Fibroblast of the conjunctiva (primary cell): Measurements from ENCODE around the gene NAA10.

ENCODE experiments used
- DNase-seq: peaks from one replicate; pipeline ENCODE4 v3.0.0-alpha.2; 2010; ENCODE audit warnings: low read depth

NAA10 gene

GRCh38 chrX:153966841-153967535, 32.2 kb upstream of the NAA10 start:
- DNase-seq, result no peak

DNA sequence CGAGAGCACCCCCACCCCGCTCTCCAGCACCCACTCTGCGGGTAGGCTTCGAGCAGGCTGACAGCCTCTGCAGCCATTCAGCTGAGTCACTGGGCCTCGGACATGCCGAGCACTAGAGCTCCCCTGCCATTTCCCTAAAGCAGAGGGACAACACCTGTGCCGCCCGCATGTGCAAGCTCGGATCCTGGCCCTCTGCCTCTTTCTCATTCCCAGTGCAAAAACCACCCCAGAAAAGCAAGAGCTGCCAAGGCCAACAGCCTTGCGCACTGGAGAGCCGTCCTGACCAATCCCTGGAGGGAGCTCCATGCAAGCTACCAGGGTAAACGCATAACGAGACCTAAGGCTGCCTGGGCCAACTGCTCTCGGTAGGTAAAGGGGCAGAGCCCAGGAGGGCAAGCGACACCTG, 31.4 kb upstream of the NAA10 start:
- no peak for DNase-seq

DNA sequence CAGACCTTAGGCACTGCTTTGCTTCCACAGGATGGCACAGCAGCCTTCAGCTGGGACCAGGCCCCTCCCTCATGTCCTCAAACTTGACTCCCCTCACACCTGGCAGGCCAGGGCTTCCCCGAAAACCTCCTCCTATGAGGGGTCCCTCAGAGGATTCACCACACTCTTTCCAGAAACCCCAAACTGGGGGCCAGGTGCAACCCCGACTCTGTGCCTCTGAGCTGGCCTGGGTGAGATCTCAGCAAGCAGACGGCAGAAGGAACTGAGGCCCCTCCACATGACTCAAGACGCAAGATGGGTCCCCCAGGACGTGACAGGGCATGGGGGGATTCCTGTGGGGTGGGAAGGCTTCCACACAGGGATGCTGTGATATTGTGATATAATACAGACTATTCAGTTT, 30.6 kb upstream of the NAA10 start:
- no peak for DNase-seq

DNA sequence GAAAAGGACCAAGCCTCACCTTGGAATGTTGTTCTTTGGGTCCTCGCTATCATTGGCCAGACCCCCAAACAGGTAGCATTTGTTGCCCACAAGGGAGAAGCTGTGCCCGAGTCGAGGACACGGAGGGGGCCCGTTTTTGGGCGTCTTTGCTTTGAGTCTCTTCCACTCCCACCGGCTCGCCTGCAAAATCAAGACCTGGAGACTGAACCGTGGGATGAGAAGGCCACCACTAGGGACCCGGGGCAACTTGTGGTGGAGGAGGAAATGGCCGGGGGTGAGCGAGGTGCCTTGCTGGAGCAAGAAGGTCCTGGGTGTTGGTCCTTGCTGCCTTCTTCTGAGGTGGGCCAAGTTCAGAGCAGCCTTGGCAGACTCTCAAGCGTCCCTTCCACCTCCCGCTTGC, 29.3 kb upstream of the NAA10 start:
- DNase-seq, result no peak

DNA sequence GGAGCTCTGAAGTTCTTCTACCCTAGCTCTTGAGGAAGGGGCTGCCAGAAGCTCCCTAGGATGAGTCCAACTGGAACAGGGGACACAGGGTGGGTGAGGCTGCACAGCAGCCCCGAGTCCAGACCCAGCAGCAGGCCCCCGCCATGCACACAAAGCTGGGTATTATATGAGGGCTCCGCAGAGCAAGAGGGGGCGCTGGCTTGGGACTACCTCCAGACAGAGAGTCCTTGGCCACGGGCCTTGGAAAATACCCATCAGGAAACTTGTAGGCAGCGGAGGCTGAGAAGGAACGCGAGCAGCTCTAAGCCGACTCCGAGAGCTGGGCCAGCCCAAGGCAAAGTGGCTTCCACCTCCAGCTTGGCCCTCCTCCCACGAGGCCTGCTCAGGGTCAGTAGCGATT, 28.7 kb upstream of the NAA10 start:
- no peak for DNase-seq

DNA sequence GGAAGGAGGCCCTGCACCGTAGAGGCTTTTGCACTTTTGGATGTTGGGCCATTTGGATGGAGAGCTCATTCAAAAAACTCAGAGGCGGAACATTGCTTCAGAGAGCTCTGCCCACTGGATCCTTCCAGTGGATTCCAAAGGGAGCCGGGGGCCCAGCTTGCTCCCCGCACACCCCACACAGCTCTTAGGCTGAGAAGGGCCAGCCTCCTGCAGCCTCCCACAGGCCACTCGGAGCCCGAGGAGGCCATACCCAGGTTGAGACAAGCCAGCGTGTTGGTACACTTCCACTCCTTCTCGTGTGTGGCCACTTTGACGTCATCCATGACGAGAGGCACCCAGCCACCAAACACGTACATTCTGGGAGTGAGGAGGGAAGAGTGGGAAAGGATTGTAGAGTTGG, 26.5 kb upstream of the NAA10 start:
- DNase-seq, result no peak

GRCh38 chrX:153960786-153961185, 25.9 kb upstream of the NAA10 start:
- DNase-seq, result no peak

- no peak for DNase-seq
Observed at GRCh38 chrX:153960077-153960476, 25.2 kb upstream of the NAA10 start.

GRCh38 chrX:153959649-153960048, 24.8 kb upstream of the NAA10 start:
- no peak for DNase-seq

GRCh38 chrX:153958605-153959004, 23.8 kb upstream of the NAA10 start:
- DNase-seq, result no peak

DNA sequence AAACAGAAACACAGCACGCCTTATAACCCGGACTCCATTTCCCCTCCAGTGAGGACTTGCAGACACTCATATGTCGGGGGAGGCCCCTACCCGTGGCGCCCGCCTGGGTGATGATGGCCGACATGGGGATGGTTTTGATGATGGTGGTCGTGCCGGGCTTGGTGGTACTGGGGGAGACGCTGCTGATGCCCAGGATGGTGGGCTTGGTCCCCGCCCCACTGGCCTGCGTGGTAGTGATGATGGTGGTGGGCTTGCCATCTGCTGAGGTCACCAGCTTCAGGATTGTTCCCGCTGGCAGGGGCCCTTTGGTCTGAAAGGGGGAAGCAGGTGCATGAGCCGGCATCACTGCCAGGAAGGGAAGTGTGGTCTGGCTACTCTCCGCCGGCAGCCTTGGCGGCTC, 22.4 kb upstream of the NAA10 start:
- no peak for DNase-seq

DNA sequence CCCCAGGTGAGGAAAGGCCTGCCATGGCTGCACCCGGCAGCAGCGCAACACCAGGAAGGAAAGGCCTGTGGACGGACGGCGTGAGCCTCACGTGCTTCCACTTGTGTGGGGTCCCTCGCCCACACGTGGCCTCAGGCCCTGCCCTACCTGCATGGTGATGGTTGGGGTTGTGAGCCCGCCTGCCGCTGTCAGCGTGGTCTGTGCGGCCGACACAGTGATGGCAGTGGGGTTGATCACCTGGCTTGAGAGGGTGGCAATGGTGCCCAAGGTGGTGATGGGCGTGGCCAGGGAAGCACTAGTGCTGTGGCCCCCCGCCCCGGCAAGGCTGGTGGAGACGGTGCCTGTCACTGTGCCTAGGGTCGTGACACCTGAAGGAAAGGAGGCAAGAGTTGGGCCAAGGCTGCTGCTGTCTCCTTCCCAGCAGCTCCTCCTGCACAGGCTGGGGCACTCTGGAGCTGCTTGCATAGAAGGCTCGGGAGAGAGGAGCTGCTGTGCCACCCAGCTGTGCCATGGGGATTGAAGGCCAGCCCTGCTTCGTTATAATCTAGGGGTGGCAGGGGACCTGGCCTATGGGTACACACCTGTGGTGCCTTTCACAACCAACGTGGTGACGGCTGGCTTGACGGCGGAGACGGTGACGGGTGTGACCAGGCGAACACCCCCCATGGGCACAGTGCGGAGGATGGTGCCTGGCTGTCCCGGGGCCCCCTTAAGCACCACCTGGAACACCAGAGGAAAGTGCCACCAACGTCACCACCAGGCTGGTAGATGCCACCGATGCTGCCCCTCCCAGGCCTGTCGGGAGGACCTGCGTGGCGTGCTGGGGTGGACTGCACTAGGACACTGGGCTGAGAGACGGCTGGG, 21.4 kb upstream of the NAA10 start:
- DNase-seq, result no peak

DNA sequence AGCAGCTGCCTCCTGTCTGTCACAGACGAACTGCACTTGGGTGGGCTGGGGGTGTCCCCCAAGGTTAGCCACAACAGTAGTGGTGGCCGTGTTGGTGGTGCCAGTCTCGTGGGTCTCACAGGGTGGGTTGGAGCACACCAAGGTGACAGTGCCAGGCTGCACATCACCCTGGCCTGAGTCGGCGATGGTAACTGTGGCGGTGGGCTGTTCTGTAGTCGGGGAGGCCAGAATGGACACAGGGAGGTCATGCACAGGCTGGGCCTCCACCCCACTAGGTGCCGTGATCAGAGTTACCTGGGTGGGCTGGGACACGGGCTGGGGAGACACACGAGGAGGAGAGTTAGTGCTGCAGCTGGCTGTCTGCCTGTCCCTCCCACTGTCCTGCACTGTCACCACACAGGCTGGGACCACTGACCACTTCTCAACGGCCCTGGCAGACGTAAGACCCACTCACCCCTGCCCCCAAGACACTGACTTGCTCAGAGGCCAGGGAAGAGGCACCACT, 20.4 kb upstream of the NAA10 start:
- no peak for DNase-seq

- no peak for DNase-seq
Observed at GRCh38 chrX:153954558-153955227, 19.9 kb upstream of the NAA10 start.

GRCh38 chrX:153953892-153954557, 19.2 kb upstream of the NAA10 start:
- DNase-seq, result no peak

DNA sequence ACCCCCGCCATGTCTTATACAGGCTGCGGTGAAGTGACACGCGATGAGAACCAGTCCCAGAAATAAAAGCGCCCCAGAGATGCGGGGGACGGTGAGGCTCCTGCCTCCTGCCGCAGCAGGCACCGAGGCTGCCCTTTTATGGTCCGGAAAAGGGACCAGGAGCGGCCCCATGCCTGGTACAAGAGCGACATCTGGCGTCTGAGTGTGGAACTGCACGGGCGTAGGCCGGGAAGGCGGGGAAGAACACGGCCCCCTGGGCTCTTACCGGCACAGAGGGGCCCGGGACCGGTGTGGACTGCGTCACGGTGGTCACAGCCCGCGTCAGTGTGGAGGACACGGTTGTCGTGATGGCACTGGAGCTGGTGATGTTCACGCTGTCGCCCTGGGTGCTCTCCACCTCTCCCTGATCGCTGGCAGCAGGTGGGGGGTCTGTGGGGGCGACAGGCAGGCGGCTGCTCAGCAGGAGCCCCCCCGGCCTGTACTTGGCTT, 18.5 kb upstream of the NAA10 start:
- DNase-seq, result no peak

- no peak for DNase-seq
Observed at GRCh38 chrX:153952373-153953026, 17.7 kb upstream of the NAA10 start.

DNA sequence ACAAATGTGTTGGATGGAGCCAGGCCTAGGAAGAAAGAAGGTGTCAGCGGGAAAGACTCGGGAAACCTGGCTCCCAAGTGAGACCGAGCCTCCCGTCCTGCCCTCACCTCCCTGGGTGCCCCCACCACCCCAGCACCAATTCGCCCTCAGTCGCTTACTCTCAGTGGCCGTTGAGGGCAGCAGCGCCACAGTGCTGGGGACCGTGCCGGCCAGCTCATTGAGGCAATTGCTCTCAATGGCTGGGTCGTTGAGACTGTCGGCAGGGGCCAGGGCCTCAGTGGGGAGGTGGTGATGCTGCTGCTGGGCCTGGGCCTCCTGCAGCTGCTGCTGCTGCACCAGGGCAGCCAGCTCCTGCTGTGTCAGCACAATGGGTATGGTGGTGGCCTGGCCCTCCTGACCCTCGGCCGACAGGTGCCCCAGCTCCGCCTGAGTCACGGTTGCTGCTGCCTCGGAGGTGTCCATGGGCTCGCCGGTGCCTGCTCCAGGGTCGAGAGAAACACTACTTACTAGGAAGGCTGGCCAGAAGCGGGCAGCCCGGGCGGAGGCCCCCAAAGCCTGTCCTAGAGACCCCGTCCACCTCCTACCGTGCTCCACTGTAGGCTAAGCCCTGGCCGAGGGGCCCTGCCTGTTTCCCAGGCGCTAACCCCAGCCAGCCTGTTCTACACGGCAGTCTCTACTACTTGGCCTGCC, 17.0 kb upstream of the NAA10 start:
- no peak for DNase-seq

GRCh38 chrX:153950127-153950526, 15.3 kb upstream of the NAA10 start:
- DNase-seq, result no peak

- DNase-seq, result no peak
Observed at GRCh38 chrX:153948847-153949805, 14.3 kb upstream of the NAA10 start.
